Muscle of leg (tissue), 11 donors: ENCODE measurements around the gene CCSER2. TPM values are rescaled to one million over a fixed set of nuclear protein-coding genes. Genes with fewer than 3 reads are reported as not detected.

Source experiments
- DNase-seq: peaks from one replicate; pipeline ENCODE4 v3.0.0; 2013
- H3K27ac ChIP-seq: one replicate; pipeline ENCODE4 v1.5.1; 2013; ENCODE audit warnings: mild to moderate bottlenecking, low read length, control low read depth
- H3K27me3 ChIP-seq: one replicate; pipeline ENCODE4 v1.6.1; 2013; ENCODE audit warnings: low read length; ENCODE audit not compliant: control insufficient read depth, insufficient read depth
- H3K36me3 ChIP-seq: one replicate; pipeline ENCODE4 v1.6.1; 2013; ENCODE audit warnings: low read length; ENCODE audit not compliant: control insufficient read depth, insufficient read depth
- H3K4me1 ChIP-seq: one replicate; pipeline ENCODE4 v1.6.1; 2013; ENCODE audit warnings: low read length; ENCODE audit not compliant: control insufficient read depth, insufficient read depth
- H3K4me3 ChIP-seq: one replicate; pipeline ENCODE4 v1.5.1; 2013; ENCODE audit warnings: low read length, control low read depth
- H3K9me3 ChIP-seq: replicated peaks from 2 replicates; pipeline ENCODE4 v1.6.1; 2013; ENCODE audit warnings: low read depth, low read length; ENCODE audit not compliant: control insufficient read depth
- WGBS: methylation state at CpG from one replicate; pipeline ENCODE4 v1.1.5; 2013; ENCODE audit warnings: missing lambda C conversion rate; ENCODE audit not compliant: insufficient coverage; 5-methylcytosine and 5-hydroxymethylcytosine counted together
- polyA plus RNA-seq, 8 donors: library from polyadenylated mRNA; unstranded; fragments of 120-200 nt; gene quantifications; one replicate each; pipeline versions ENCODE4 v1.2.1 to v1.2.3, GENCODE V29; 2013; ENCODE audit warnings: inconsistent platforms in 1 of 8, low replicate concordance in 1 of 8; ENCODE audit not compliant: insufficient read length in 8 of 8, insufficient read depth in 1 of 8
- total RNA-seq: library from RNA; stranded (reverse); fragments of 120-200 nt; gene quantifications from one replicate; pipeline ENCODE4 v1.2.4, GENCODE V29; 2013

Gene CCSER2
- total and polyA plus RNA-seq, 9 donors: 29.1 to 44.1 (median 37.2) TPM

GRCh38 chr10:84547616-84548015, 219.2 kb downstream of the CCSER2 start:
- H3K4me3 ChIP-seq: no peak overlapping the region
- no CpG with 5 or more reads among the region's 3 CpGs for WGBS
- H3K4me1 ChIP-seq: peaks cover 4% of the 10 kb centered on the region
- no peaks in the 10 kb centered on the region for H3K9me3 ChIP-seq
- no peaks in the 10 kb centered on the region for H3K36me3 ChIP-seq
- H3K27ac ChIP-seq: no peak overlapping the region
- no peak for DNase-seq
- H3K27me3 ChIP-seq: no peaks in the 10 kb centered on the region

- H3K4me3 ChIP-seq: no peak overlapping the region
- no peaks in the 10 kb centered on the region for H3K27me3 ChIP-seq
- H3K27ac ChIP-seq: no peak overlapping the region
- H3K9me3 ChIP-seq: no peaks in the 10 kb centered on the region
- no peak for DNase-seq
- H3K36me3 ChIP-seq: no peaks in the 10 kb centered on the region
- 60% methylated on average over 1 of the region's 5 CpGs for WGBS
- no peaks in the 10 kb centered on the region for H3K4me1 ChIP-seq
These were observed 220.5 kb downstream of the CCSER2 start for GRCh38 chr10:84548869-84549268.

GRCh38 chr10:84549368-84550165, 221.2 kb downstream of the CCSER2 start:
- no peaks in the 10 kb centered on the region for H3K9me3 ChIP-seq
- no peak for DNase-seq
- WGBS: 40% methylated on average over 5 of the region's 11 CpGs
- H3K4me3 ChIP-seq: no peak overlapping the region
- no peaks in the 10 kb centered on the region for H3K36me3 ChIP-seq
- H3K4me1 ChIP-seq: no peaks in the 10 kb centered on the region
- no peaks in the 10 kb centered on the region for H3K27me3 ChIP-seq
- no peak overlapping the region for H3K27ac ChIP-seq

- H3K9me3 ChIP-seq: no peaks in the 10 kb centered on the region
- H3K4me3 ChIP-seq: no peak overlapping the region
- 83% methylated on average over 1 of the region's 5 CpGs for WGBS
- no peak for DNase-seq
- H3K4me1 ChIP-seq: no peaks in the 10 kb centered on the region
- no peak overlapping the region for H3K27ac ChIP-seq
- no peaks in the 10 kb centered on the region for H3K36me3 ChIP-seq
- H3K27me3 ChIP-seq: no peaks in the 10 kb centered on the region
These were observed 222.5 kb downstream of the CCSER2 start for GRCh38 chr10:84550756-84551436.

GRCh38 chr10:84551437-84552120, 223.2 kb downstream of the CCSER2 start:
- H3K4me1 ChIP-seq: no peaks in the 10 kb centered on the region
- WGBS: 82% methylated on average over 3 of the region's 6 CpGs
- no peaks in the 10 kb centered on the region for H3K9me3 ChIP-seq
- H3K27me3 ChIP-seq: no peaks in the 10 kb centered on the region
- H3K27ac ChIP-seq: no peak overlapping the region
- H3K4me3 ChIP-seq: no peak overlapping the region
- DNase-seq: no peak
- no peaks in the 10 kb centered on the region for H3K36me3 ChIP-seq

- no peak for DNase-seq
- no peaks in the 10 kb centered on the region for H3K27me3 ChIP-seq
- H3K4me3 ChIP-seq: no peak overlapping the region
- no CpG with 5 or more reads among the region's 3 CpGs for WGBS
- H3K4me1 ChIP-seq: no peaks in the 10 kb centered on the region
- H3K9me3 ChIP-seq: no peaks in the 10 kb centered on the region
- H3K36me3 ChIP-seq: no peaks in the 10 kb centered on the region
- H3K27ac ChIP-seq: no peak overlapping the region
These were observed 224.1 kb downstream of the CCSER2 start for GRCh38 chr10:84552478-84552877.

GRCh38 chr10:84562592-84562991, 234.2 kb downstream of the CCSER2 start:
- no peaks in the 10 kb centered on the region for H3K9me3 ChIP-seq
- WGBS: no CpG with 5 or more reads among the region's 6 CpGs
- no peaks in the 10 kb centered on the region for H3K27me3 ChIP-seq
- no peak overlapping the region for H3K27ac ChIP-seq
- H3K4me1 ChIP-seq: no peaks in the 10 kb centered on the region
- no peak overlapping the region for H3K4me3 ChIP-seq
- no peak for DNase-seq
- H3K36me3 ChIP-seq: no peaks in the 10 kb centered on the region

GRCh38 chr10:84563355-84563754, 235.0 kb downstream of the CCSER2 start:
- WGBS: 60% methylated on average over 2 of the region's 5 CpGs
- no peak overlapping the region for H3K27ac ChIP-seq
- H3K4me1 ChIP-seq: no peaks in the 10 kb centered on the region
- no peak for DNase-seq
- no peaks in the 10 kb centered on the region for H3K27me3 ChIP-seq
- no peaks in the 10 kb centered on the region for H3K36me3 ChIP-seq
- H3K4me3 ChIP-seq: no peak overlapping the region
- H3K9me3 ChIP-seq: no peaks in the 10 kb centered on the region

GRCh38 chr10:84563868-84564267, 235.5 kb downstream of the CCSER2 start:
- 67% methylated on average over 1 of the region's 4 CpGs for WGBS
- Histone ChIP-seq H3K4me1 (no peaks in the 10 kb centered on the region), H3K27me3 (no peaks in the 10 kb centered on the region)

GRCh38 chr10:84565881-84566582, 237.6 kb downstream of the CCSER2 start:
- WGBS: 100% methylated on average over 1 of the region's 6 CpGs
- no peaks in the 10 kb centered on the region for H3K9me3 ChIP-seq
- H3K27me3 ChIP-seq: no peaks in the 10 kb centered on the region
- no peak overlapping the region for H3K27ac ChIP-seq
- no peaks in the 10 kb centered on the region for H3K4me1 ChIP-seq
- no peak for DNase-seq
- H3K4me3 ChIP-seq: no peak overlapping the region
- H3K36me3 ChIP-seq: no peaks in the 10 kb centered on the region

More at GRCh38 chr10:84563868-84564267, 235.5 kb downstream of the CCSER2 start:
- H3K36me3 ChIP-seq: no peaks in the 10 kb centered on the region
- no peaks in the 10 kb centered on the region for H3K9me3 ChIP-seq
- DNase-seq: no peak
- no peak overlapping the region for H3K4me3 ChIP-seq
- no peak overlapping the region for H3K27ac ChIP-seq
